Ovary (tissue), 3 donors: Measurements from ENCODE around the gene SLC43A2.

Source experiments
- CTCF ChIP-seq, 3 donors: fragments of 450-650 bp in 2 of 3; fragments of 200-600 bp in 1 of 3; IDR thresholded peaks; one replicate each; pipeline versions ENCODE4 v1.5.1 to v1.8.0; 2016 to 2022; ENCODE audit warnings: antibody characterized with exemption in 3 of 3, mild to moderate bottlenecking in 1 of 3
- POLR2A ChIP-seq: fragments of 450-650 bp; IDR thresholded peaks from one replicate; pipeline ENCODE4 v1.6.1; 2017; ENCODE audit warnings: antibody characterized with exemption, mild to moderate bottlenecking, moderate library complexity
- donor health status: DM: no; HTN: no; CAD: no.

GRCh38 chr17:1638171-1638590 is 9.5 kb upstream of the SLC43A2 start:
- TF ChIP-seq CTCF (IDR thresholded peaks at IDR 0.05) (no peak), POLR2A (no peak)
